AG08395 (cell line): ENCODE data around the gene TMEM123.

Experiments used
- DNase-seq: peaks from one replicate; pipeline ENCODE4 v3.0.0; 2012; ENCODE audit warnings: mixed read lengths, low spot score

Gene TMEM123

GRCh38 chr11:102471474-102471873, 18.9 kb upstream of the TMEM123 start:
- DNase-seq = no peak

- DNase-seq = no peak
Observed at GRCh38 chr11:102470251-102470650, 17.7 kb upstream of the TMEM123 start.

GRCh38 chr11:102469196-102469821, 16.7 kb upstream of the TMEM123 start:
- peak; percentile 46 for DNase-seq

GRCh38 chr11:102468616-102469195, 16.1 kb upstream of the TMEM123 start:
- DNase-seq = no peak

GRCh38 chr11:102467853-102468580, 15.5 kb upstream of the TMEM123 start:
- DNase-seq = no peak

GRCh38 chr11:102467080-102467708, 14.6 kb upstream of the TMEM123 start:
- no peak for DNase-seq

GRCh38 chr11:102465696-102466095, 13.1 kb upstream of the TMEM123 start:
- no peak for DNase-seq

GRCh38 chr11:102464859-102465500, 12.4 kb upstream of the TMEM123 start:
- DNase-seq = no peak

GRCh38 chr11:102464037-102464436, 11.5 kb upstream of the TMEM123 start:
- DNase-seq = no peak

- no peak for DNase-seq
Observed at GRCh38 chr11:102462610-102463009, 10.0 kb upstream of the TMEM123 start.

- DNase-seq = no peak
Observed at GRCh38 chr11:102459393-102459792, 6.8 kb upstream of the TMEM123 start.

GRCh38 chr11:102458548-102458947, 6.0 kb upstream of the TMEM123 start:
- DNase-seq = no peak

GRCh38 chr11:102457865-102458264, 5.3 kb upstream of the TMEM123 start:
- DNase-seq = no peak

- DNase-seq = no peak
Observed at GRCh38 chr11:102457056-102457677, 4.6 kb upstream of the TMEM123 start.

- no peak for DNase-seq
Observed at GRCh38 chr11:102456381-102456780, 3.8 kb upstream of the TMEM123 start.

- no peak for DNase-seq
Observed at GRCh38 chr11:102453921-102454320, 1.4 kb upstream of the TMEM123 start.

GRCh38 chr11:102453302-102453695, 734 bp upstream of the TMEM123 start:
- peak; percentile 17 for DNase-seq

- DNase-seq = peak; percentile 48
Observed at GRCh38 chr11:102451681-102452460, 694 bp downstream of the TMEM123 start.

- no peak for DNase-seq
Observed at GRCh38 chr11:102451041-102451680, 1.4 kb downstream of the TMEM123 start.
